ENCODE data around the gene B4GALNT1. TPM values are rescaled to one million over a fixed set of nuclear protein-coding genes. Genes with fewer than 3 reads are reported as not detected.

The B4GALNT1 gene
- total and polyA plus RNA-seq, 2 of the 13 experiments (the other 11 are each of a cell fraction or from before 2014, with no cell fraction given): 4.5 to 5.4 TPM

GRCh38 chr12:57593187-57593586 is 39.8 kb downstream of the B4GALNT1 start:
- no TSS peak for BruUV-seq (replicated peaks)
- intact Hi-C loops (cut with micrococcal nuclease; ENCODE audit: unreplicated experiment): no loop called here
- CTCF ChIA-PET (ENCODE audit: low intra/inter-chr PET ratio, low total read pairs): no interaction called here

DNA sequence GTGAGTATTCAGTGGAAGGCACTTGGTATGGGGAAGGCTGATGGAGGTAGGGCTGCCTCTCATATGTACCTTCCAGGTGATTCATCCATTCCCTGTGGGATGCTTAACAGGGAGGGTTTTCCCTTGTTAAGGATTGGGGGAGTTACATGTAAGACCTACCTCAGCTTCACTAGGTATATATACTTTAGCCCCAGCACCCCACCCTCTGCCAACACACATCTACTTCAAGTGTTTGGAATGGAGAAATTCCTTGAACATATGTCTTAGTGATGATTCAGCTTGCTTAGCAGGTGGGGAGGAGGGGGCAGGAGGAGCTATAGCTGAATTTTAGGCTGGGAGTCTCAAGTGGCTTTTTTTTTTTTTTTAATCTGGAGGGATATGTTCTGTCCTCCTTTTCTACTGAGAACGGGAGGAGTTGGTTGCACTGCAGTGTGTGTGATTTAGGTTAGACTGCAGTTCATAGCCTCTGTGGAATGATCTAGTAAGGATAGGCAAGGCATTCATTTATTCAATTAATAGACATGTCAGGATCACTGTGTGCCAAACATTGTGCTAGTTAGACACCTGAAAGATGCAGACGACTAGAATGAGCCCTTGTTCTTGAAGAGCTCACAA is 40.3 kb downstream of the B4GALNT1 start:
- WGBS (ENCODE audit: low lambda C conversion rate): 88% methylated on average over 2 of the region's 2 CpGs
- peak overlapping the region; percentile 80; the same call in 1 of the 2 replicates for H3K4me2 ChIP-seq (ENCODE audit: low read depth, low read length)
- H3K9me3 ChIP-seq (ENCODE audit: low read length): no peaks in the 10 kb centered on the region
- peaks cover 7 to 19% of the 10 kb centered on the region in 2 experiments; a peak in 4 of 5 replicates for H3K36me3 ChIP-seq (replicated peaks in 1 of 2; ENCODE audit: control insufficient read depth in 1 of 2, insufficient read depth in 2 of 2, low read length in 2 of 2)
- no peak for ATAC-seq
- H3K27me3 ChIP-seq (ENCODE audit: control insufficient read depth in 1 of 2, insufficient read depth in 2 of 2, low read length in 2 of 2): no peaks in the 10 kb centered on the region; a peak in 1 of 5 replicates
- H4K20me1 ChIP-seq (ENCODE audit: insufficient read depth, low read length): no peaks in the 10 kb centered on the region
- no peak for DNase-seq (ENCODE audit: low spot score)
- peaks cover 22% of the 10 kb centered on the region for H3K4me1 ChIP-seq (ENCODE audit: insufficient read depth, low read length)
- CTCF ChIA-PET (ENCODE audit: low intra/inter-chr PET ratio, low total read pairs): no interaction called here
- H3K4me3 ChIP-seq (replicated peaks in 1 of 3; ENCODE audit: insufficient read depth in 1 of 3, low read depth in 2 of 3, low read length in 3 of 3): no peak overlapping the region; a peak in 1 of 6 replicates
- no peak overlapping the region for H3K27ac ChIP-seq (ENCODE audit: extremely low read length, insufficient read depth, low read length)
- no peak for TF ChIP-seq RBAK (CRISPR knock-in tag; IDR thresholded peaks at IDR 0.05)
- no peak for TF ChIP-seq TEAD2 (CRISPR knock-in tag; IDR thresholded peaks at IDR 0.05)
- TF ChIP-seq ZNF878 (CRISPR knock-in tag; IDR thresholded peaks at IDR 0.05): no peak
- TF ChIP-seq SSRP1 (CRISPR knock-in tag; IDR thresholded peaks at IDR 0.05): no peak
- TF ChIP-seq MIER3 (CRISPR knock-in tag; IDR thresholded peaks at IDR 0.05; ENCODE audit: borderline replicate concordance): no peak
- TF ChIP-seq JDP2 (CRISPR knock-in tag; IDR thresholded peaks at IDR 0.05; ENCODE audit: borderline replicate concordance): no peak
- no peak for TF ChIP-seq EZH2 (conservative IDR thresholded peaks at IDR 0.05; ENCODE audit: low read depth, low read length)
- H3K9ac ChIP-seq (ENCODE audit: insufficient read depth, low read depth, low read length): peak overlapping the region; percentile 75; the same call in 1 of the 2 replicates
- intact Hi-C loops (cut with micrococcal nuclease; ENCODE audit: unreplicated experiment) (no loop called here), in situ Hi-C loops (cut with HindIII; ENCODE audit: extremely low pct_ligation_motif_present, low pct_unique_long_range_greater_than_20kb) (no loop called here)
- FAIRE-seq: no peak
- POLR2A ChIA-PET: interaction anchor here (2.7 to 3.9 kb wide), 3 partner anchors 13 to 72 kb away, joined by 16 to 26 read pairs (median 26); partner anchors contain the start of genes ARHGEF25, DDIT3 and DTX3
- no peak overlapping the region for H2AFZ ChIP-seq (ENCODE audit: low read length)
- peaks cover 17% of the 10 kb centered on the region for H3K79me2 ChIP-seq (ENCODE audit: insufficient read depth, low read length)
- no TSS peak for BruUV-seq (replicated peaks)

More at GRCh38 chr12:57593187-57593586, 39.8 kb downstream of the B4GALNT1 start:
- no peak overlapping the region for H3K4me3 ChIP-seq (replicated peaks in 1 of 3; ENCODE audit: insufficient read depth in 1 of 3, low read depth in 2 of 3, low read length in 3 of 3)
- H3K4me2 ChIP-seq (ENCODE audit: low read depth, low read length): no peak overlapping the region
- WGBS (ENCODE audit: low lambda C conversion rate): 90% methylated on average over 4 of the region's 4 CpGs
- DNase-seq (ENCODE audit: low spot score) (no peak), ATAC-seq (no peak), FAIRE-seq (no peak)
- H3K9me3 ChIP-seq (ENCODE audit: low read length): no peaks in the 10 kb centered on the region
- no peaks in the 10 kb centered on the region for H4K20me1 ChIP-seq (ENCODE audit: insufficient read depth, low read length)
- no peaks in the 10 kb centered on the region; a peak in 1 of 5 replicates for H3K27me3 ChIP-seq (ENCODE audit: control insufficient read depth in 1 of 2, insufficient read depth in 2 of 2, low read length in 2 of 2)
- H3K36me3 ChIP-seq (replicated peaks in 1 of 2; ENCODE audit: control insufficient read depth in 1 of 2, insufficient read depth in 2 of 2, low read length in 2 of 2): peaks cover 7 to 19% of the 10 kb centered on the region in 2 experiments; a peak in 4 of 5 replicates
- peaks cover 17% of the 10 kb centered on the region for H3K79me2 ChIP-seq (ENCODE audit: insufficient read depth, low read length)
- peaks cover 22% of the 10 kb centered on the region for H3K4me1 ChIP-seq (ENCODE audit: insufficient read depth, low read length)
- no peak overlapping the region for H3K27ac ChIP-seq (ENCODE audit: extremely low read length, insufficient read depth, low read length)
- H3K9ac ChIP-seq (ENCODE audit: insufficient read depth, low read depth, low read length): no peak overlapping the region
- TF ChIP-seq NBN (conservative IDR thresholded peaks at IDR 0.05) (no peak), ZNF430 (CRISPR knock-in tag; IDR thresholded peaks at IDR 0.05) (no peak), NFKBIZ (CRISPR knock-in tag; IDR thresholded peaks at IDR 0.05) (no peak)
- no peak overlapping the region for H2AFZ ChIP-seq (ENCODE audit: low read length)
- POLR2A ChIA-PET: interaction anchor here (2.7 to 3.9 kb wide), 3 partner anchors 13 to 73 kb away, joined by 16 to 26 read pairs (median 26); partner anchors contain the start of genes ARHGEF25, DDIT3 and DTX3
- in situ Hi-C loops (cut with HindIII; ENCODE audit: extremely low pct_ligation_motif_present, low pct_unique_long_range_greater_than_20kb): no loop called here
